Keratinocyte (primary cell): Measurements from ENCODE around the gene TRAF3.

Experiments
- CTCF ChIP-seq, 3 experiments: IDR thresholded peaks in 1 of 3; conservative IDR thresholded peaks in 1 of 3; optimal IDR thresholded peaks in 1 of 3; 2 replicates in 2 of 3; 3 replicates in 1 of 3; pipeline versions ENCODE3 to v1.5.1; 2011; ENCODE audit warnings: low read length in 3 of 3, mild to moderate bottlenecking in 3 of 3, moderate library complexity in 2 of 3, control low read depth in 1 of 3, inconsistent platforms in 1 of 3; ENCODE audit not compliant: insufficient read depth in 2 of 3; ENCODE audit errors: extremely low read depth in 1 of 3
- EZH2 ChIP-seq: IDR thresholded peaks from one replicate; pipeline ENCODE4 v1.6.1; 2012; ENCODE audit warnings: inconsistent platforms, mild to moderate bottlenecking, low read length, moderate library complexity

DNA sequence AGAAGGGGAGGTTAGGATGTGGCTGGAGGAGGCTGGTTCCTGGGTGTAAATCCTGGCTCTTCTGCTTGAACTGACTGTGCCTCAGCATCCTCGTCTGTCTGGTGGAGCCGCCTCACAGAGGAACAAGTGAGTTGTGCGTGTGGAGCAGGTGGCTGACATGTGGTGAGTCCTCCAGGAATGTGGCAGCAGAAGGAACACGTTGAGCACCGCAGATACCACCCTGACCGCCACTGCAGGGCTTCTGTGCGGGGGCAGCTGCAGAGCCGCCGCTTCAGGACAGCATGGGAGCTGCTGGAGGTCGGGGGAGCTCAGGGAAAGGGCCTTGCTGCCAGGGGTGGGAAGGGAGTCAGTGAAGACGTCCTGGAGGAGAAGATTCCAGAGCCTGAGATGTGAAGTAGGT lies 48.9 kb downstream of the TRAF3 start:
- TF ChIP-seq CTCF (optimal IDR thresholded peaks at IDR 0.05 in 1 of 3, IDR thresholded peaks at IDR 0.05 in 1 of 3, conservative IDR thresholded peaks at IDR 0.05 in 1 of 3; ENCODE audit: extremely low read depth in 1 of 3, insufficient read depth in 2 of 3, low read length in 3 of 3) (no peak), EZH2 (no peak)
